Pulmonary artery endothelial cell (primary cell): Measurements from ENCODE around the gene CDK5RAP3. TPM values are rescaled to one million over a fixed set of nuclear protein-coding genes. Genes with fewer than 3 reads are reported as not detected.
"Not testable (repeated sequence)": the region's sequence is repeated elsewhere in the genome, so short reads cannot be mapped to it uniquely, and the experiment has no call there.

Source experiments
- DNase-seq: peaks from one replicate; pipeline ENCODE4 v3.0.0-alpha.2; 2011; ENCODE audit warnings: low read depth, low spot score
- total RNA-seq: library from RNA; depleted of rRNA; stranded (reverse); fragments of >200 nt; gene quantifications from 2 replicates; pipeline ENCODE4 v1.2.3, GENCODE V29; 2014

The CDK5RAP3 gene
- total RNA-seq, 1 donor from 2014 or later, result 68.2 TPM

- DNase-seq, result no peak
Observed at GRCh38 chr17:47996201-47996600, 25.3 kb downstream of the CDK5RAP3 start.

- no peak for DNase-seq
Observed at GRCh38 chr17:47997586-47997985, 26.7 kb downstream of the CDK5RAP3 start.

- DNase-seq, result no peak
Observed at GRCh38 chr17:47998044-47998443, 27.1 kb downstream of the CDK5RAP3 start.

GRCh38 chr17:47999582-47999981, 28.7 kb downstream of the CDK5RAP3 start:
- no peak for DNase-seq

- no peak for DNase-seq
Observed at GRCh38 chr17:48001197-48001596, 30.3 kb downstream of the CDK5RAP3 start.

- not testable (repeated sequence) for DNase-seq
Observed at GRCh38 chr17:48001657-48002056, 30.7 kb downstream of the CDK5RAP3 start.

GRCh38 chr17:48002266-48002915, 31.5 kb downstream of the CDK5RAP3 start:
- DNase-seq, result peak; percentile 54

GRCh38 chr17:48002916-48003416, 32.1 kb downstream of the CDK5RAP3 start:
- no peak for DNase-seq

- DNase-seq, result no peak
Observed at GRCh38 chr17:48003417-48004151, 32.7 kb downstream of the CDK5RAP3 start.

- DNase-seq, result no peak
Observed at GRCh38 chr17:48004983-48005382, 34.1 kb downstream of the CDK5RAP3 start.

GRCh38 chr17:48006936-48007709, 36.2 kb downstream of the CDK5RAP3 start:
- no peak for DNase-seq

GRCh38 chr17:48010193-48010592, 39.3 kb downstream of the CDK5RAP3 start:
- DNase-seq, result no peak

- DNase-seq, result no peak
Observed at GRCh38 chr17:48011405-48012150, 40.7 kb downstream of the CDK5RAP3 start.

GRCh38 chr17:48012151-48012520, 41.2 kb downstream of the CDK5RAP3 start:
- DNase-seq, result no peak

GRCh38 chr17:48012654-48013053, 41.7 kb downstream of the CDK5RAP3 start:
- no peak for DNase-seq

- DNase-seq, result no peak
Observed at GRCh38 chr17:48013876-48014594, 43.1 kb downstream of the CDK5RAP3 start.

- DNase-seq, result no peak
Observed at GRCh38 chr17:48014595-48015111, 43.7 kb downstream of the CDK5RAP3 start.

GRCh38 chr17:48016112-48016511, 45.2 kb downstream of the CDK5RAP3 start:
- DNase-seq, result no peak

- DNase-seq, result not testable (repeated sequence)
Observed at GRCh38 chr17:48017817-48018158, 46.9 kb downstream of the CDK5RAP3 start.

- DNase-seq, result no peak
Observed at GRCh38 chr17:48021934-48022333, 51.0 kb downstream of the CDK5RAP3 start.

- no peak for DNase-seq
Observed at GRCh38 chr17:48022901-48023300, 52.0 kb downstream of the CDK5RAP3 start.
